NCI-H1436 (cell line): ENCODE data around the gene KIF5C.

Source experiments
- DNase-seq: peaks from one replicate; lab custom pipeline; 2025; lab: John Stamatoyannopoulos, UW

The KIF5C gene

GRCh38 chr2:148924514-148925178 lies 49.6 kb downstream of the KIF5C start:
- no peak for DNase-seq

- peak; percentile 37 for DNase-seq
These were observed 51.4 kb downstream of the KIF5C start for GRCh38 chr2:148926291-148926961.

- no peak for DNase-seq
These were observed 52.0 kb downstream of the KIF5C start for GRCh38 chr2:148926981-148927401.

- peak; percentile 71 for DNase-seq
These were observed 53.4 kb downstream of the KIF5C start for GRCh38 chr2:148928395-148928794.

- DNase-seq, result peak; percentile 69
These were observed 55.2 kb downstream of the KIF5C start for GRCh38 chr2:148930046-148930775.

- DNase-seq, result no peak
These were observed 57.5 kb downstream of the KIF5C start for GRCh38 chr2:148932536-148932935.

- no peak for DNase-seq
These were observed 58.4 kb downstream of the KIF5C start for GRCh38 chr2:148933456-148933855.

GRCh38 chr2:148935791-148936190 lies 60.8 kb downstream of the KIF5C start:
- no peak for DNase-seq

- no peak for DNase-seq
These were observed 61.9 kb downstream of the KIF5C start for GRCh38 chr2:148936857-148937450.

GRCh38 chr2:148939271-148939670 lies 64.2 kb downstream of the KIF5C start:
- no peak for DNase-seq

GRCh38 chr2:148943097-148943496 lies 68.1 kb downstream of the KIF5C start:
- no peak for DNase-seq

- no peak for DNase-seq
These were observed 69.5 kb downstream of the KIF5C start for GRCh38 chr2:148944536-148944935.

- DNase-seq, result no peak
These were observed 72.3 kb downstream of the KIF5C start for GRCh38 chr2:148947299-148947698.

- DNase-seq, result no peak
These were observed 73.8 kb downstream of the KIF5C start for GRCh38 chr2:148948868-148949267.

- DNase-seq, result no peak
These were observed 74.3 kb downstream of the KIF5C start for GRCh38 chr2:148949348-148949747.

- no peak for DNase-seq
These were observed 77.6 kb downstream of the KIF5C start for GRCh38 chr2:148952621-148953020.

- no peak for DNase-seq
These were observed 78.4 kb downstream of the KIF5C start for GRCh38 chr2:148953426-148953825.

- DNase-seq, result no peak
These were observed 79.5 kb downstream of the KIF5C start for GRCh38 chr2:148954536-148954935.

- DNase-seq, result no peak
These were observed 80.8 kb downstream of the KIF5C start for GRCh38 chr2:148955798-148956197.

- no peak for DNase-seq
These were observed 82.0 kb downstream of the KIF5C start for GRCh38 chr2:148957023-148957422.

- no peak for DNase-seq
These were observed 84.7 kb downstream of the KIF5C start for GRCh38 chr2:148959745-148960144.

- DNase-seq, result no peak
These were observed 85.5 kb downstream of the KIF5C start for GRCh38 chr2:148960483-148960882.

- no peak for DNase-seq
These were observed 88.4 kb downstream of the KIF5C start for GRCh38 chr2:148963461-148963860.
